Measurements from ENCODE around the gene GABRD.

The GABRD gene

GRCh38 chr1:2046953-2047748 is 28.0 kb downstream of the GABRD start:
- no peaks in the 10 kb centered on the region for H3K27me3 ChIP-seq (ENCODE audit: control insufficient read depth in 2 of 2, insufficient read depth in 2 of 2, low read length in 2 of 2)
- peak overlapping the region; percentile 32 to 67 for H3K9ac ChIP-seq (ENCODE audit: low read depth in 1 of 2, low read length in 2 of 2)

DNA sequence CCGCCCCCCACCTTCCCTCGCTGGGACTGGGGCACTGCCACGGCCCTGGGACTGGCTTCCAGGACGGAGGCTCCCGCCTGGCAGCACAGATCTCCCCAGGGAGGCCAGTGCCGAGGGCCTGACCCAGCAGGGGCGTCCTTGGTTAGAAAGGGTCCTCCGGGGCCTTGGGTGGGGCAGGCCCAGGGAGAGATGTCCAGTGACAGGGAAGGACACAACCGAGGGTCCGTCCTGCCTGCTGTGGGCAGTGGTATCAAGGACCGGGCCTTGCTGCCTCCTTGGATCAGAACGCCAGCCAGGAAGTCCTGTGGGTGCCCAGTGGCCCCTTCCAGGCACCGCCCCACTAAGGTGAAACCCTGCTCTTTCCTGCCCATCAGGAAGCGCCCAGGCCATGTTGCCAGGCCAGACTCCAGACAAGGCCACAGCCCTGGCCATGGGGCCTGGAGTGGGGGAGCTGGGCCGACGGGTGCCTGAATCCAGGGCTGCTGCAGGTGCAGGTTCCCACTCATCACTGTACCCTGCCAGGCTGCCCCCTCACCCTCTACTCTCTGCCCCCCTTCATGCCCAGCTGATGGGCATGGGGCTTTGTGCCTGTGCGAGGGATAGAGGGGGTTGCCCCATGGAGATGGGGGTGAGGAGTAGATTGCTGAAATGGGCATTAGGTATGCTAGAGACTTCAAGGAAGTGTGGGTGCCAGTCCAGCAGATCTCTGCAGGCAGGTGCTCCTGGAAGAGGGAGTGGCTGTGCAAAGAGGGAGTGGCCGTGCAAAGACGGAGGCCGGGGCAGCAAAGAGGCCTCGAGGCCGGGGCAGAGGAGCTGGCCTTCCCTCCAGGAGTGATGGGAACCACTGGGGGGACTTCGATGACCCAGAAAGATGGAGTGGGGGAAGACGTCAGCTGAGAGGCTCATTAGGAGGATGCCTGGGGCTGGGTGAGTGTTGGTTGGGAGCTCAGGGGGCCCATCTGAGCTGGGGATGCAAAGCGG is 28.9 kb downstream of the GABRD start:
- Histone ChIP-seq H3K4me1 (ENCODE audit: control insufficient read depth in 2 of 2, insufficient read depth in 2 of 2, low read length in 2 of 2) (peaks cover 39 to 57% of the 10 kb centered on the region in 2 donors), H3K4me3 (ENCODE audit: low read length in 2 of 2) (peak overlapping the region in 1 of 2 donors; percentile 11), H3K9ac (ENCODE audit: low read depth in 1 of 2, low read length in 2 of 2) (peak overlapping the region; percentile 10 to 67), H3K36me3 (ENCODE audit: control insufficient read depth in 2 of 2, insufficient read depth in 2 of 2, low read length in 2 of 2) (no peaks in the 10 kb centered on the region), H3K27ac (ENCODE audit: low read depth in 2 of 2, low read length in 2 of 2) (peak overlapping the region; percentile 69 to 90), H3K9me3 (ENCODE audit: control insufficient read depth in 2 of 2, low read length in 2 of 2) (no peaks in the 10 kb centered on the region), H3K27me3 (ENCODE audit: control insufficient read depth in 2 of 2, insufficient read depth in 2 of 2, low read length in 2 of 2) (no peaks in the 10 kb centered on the region)

More at GRCh38 chr1:2046953-2047748, 28.0 kb downstream of the GABRD start:
- Histone ChIP-seq H3K4me3 (ENCODE audit: low read length in 2 of 2) (peak overlapping the region; percentile 31 to 35), H3K27ac (ENCODE audit: low read depth in 2 of 2, low read length in 2 of 2) (peak overlapping the region; percentile 69 to 90), H3K36me3 (ENCODE audit: control insufficient read depth in 2 of 2, insufficient read depth in 2 of 2, low read length in 2 of 2) (no peaks in the 10 kb centered on the region), H3K4me1 (ENCODE audit: control insufficient read depth in 2 of 2, insufficient read depth in 2 of 2, low read length in 2 of 2) (peaks cover 39 to 57% of the 10 kb centered on the region in 2 donors), H3K9me3 (ENCODE audit: control insufficient read depth in 2 of 2, low read length in 2 of 2) (no peaks in the 10 kb centered on the region)

- no peaks in the 10 kb centered on the region for H3K27me3 ChIP-seq (ENCODE audit: control insufficient read depth in 2 of 2, insufficient read depth in 2 of 2, low read length in 2 of 2)
- no peaks in the 10 kb centered on the region for H3K9me3 ChIP-seq (ENCODE audit: control insufficient read depth in 2 of 2, low read length in 2 of 2)
- peak overlapping the region; percentile 68 to 82 for H3K9ac ChIP-seq (ENCODE audit: low read depth in 1 of 2, low read length in 2 of 2)
- no peaks in the 10 kb centered on the region for H3K36me3 ChIP-seq (ENCODE audit: control insufficient read depth in 2 of 2, insufficient read depth in 2 of 2, low read length in 2 of 2)
- H3K4me1 ChIP-seq (ENCODE audit: control insufficient read depth in 2 of 2, insufficient read depth in 2 of 2, low read length in 2 of 2), result peaks cover 35 to 47% of the 10 kb centered on the region in 2 donors
- H3K4me3 ChIP-seq (ENCODE audit: low read length in 2 of 2), result peak overlapping the region; percentile 70 to 75
- H3K27ac ChIP-seq (ENCODE audit: low read depth in 2 of 2, low read length in 2 of 2), result peak overlapping the region; percentile 82 to 86
Measured at GRCh38 chr1:2049225-2049717, 30.1 kb downstream of the GABRD start.

- no peaks in the 10 kb centered on the region for H3K36me3 ChIP-seq (ENCODE audit: control insufficient read depth in 2 of 2, insufficient read depth in 2 of 2, low read length in 2 of 2)
- H3K4me1 ChIP-seq (ENCODE audit: control insufficient read depth in 2 of 2, insufficient read depth in 2 of 2, low read length in 2 of 2), result peaks cover 33 to 44% of the 10 kb centered on the region in 2 donors
- H3K4me3 ChIP-seq (ENCODE audit: low read length in 2 of 2), result peak within 1 kb of the TSS; percentile 72 to 75
- H3K27me3 ChIP-seq (ENCODE audit: control insufficient read depth in 2 of 2, insufficient read depth in 2 of 2, low read length in 2 of 2), result no peaks in the 10 kb centered on the region
- no peaks in the 10 kb centered on the region for H3K9me3 ChIP-seq (ENCODE audit: control insufficient read depth in 2 of 2, low read length in 2 of 2)
- peak within 1 kb of the TSS; percentile 68 to 82 for H3K9ac ChIP-seq (ENCODE audit: low read depth in 1 of 2, low read length in 2 of 2)
- peak within 1 kb of the TSS; percentile 82 to 86 for H3K27ac ChIP-seq (ENCODE audit: low read depth in 2 of 2, low read length in 2 of 2)
Measured at GRCh38 chr1:2049718-2050431, 30.7 kb downstream of the GABRD start, which contains the start of gene PRKCZ. Gene PRKCZ (plus strand): TSS chr1:2050411. CDS start chr1:2050631, 220 bp downstream.

- Histone ChIP-seq H3K9ac (ENCODE audit: low read depth in 1 of 2, low read length in 2 of 2) (peak overlapping the region; percentile 41 to 76), H3K4me1 (ENCODE audit: control insufficient read depth in 2 of 2, insufficient read depth in 2 of 2, low read length in 2 of 2) (peaks cover 29 to 41% of the 10 kb centered on the region in 2 donors), H3K4me3 (ENCODE audit: low read length in 2 of 2) (peak overlapping the region; percentile 65 to 72), H3K36me3 (ENCODE audit: control insufficient read depth in 2 of 2, insufficient read depth in 2 of 2, low read length in 2 of 2) (peaks cover 2% of the 10 kb centered on the region in 2 donors), H3K27ac (ENCODE audit: low read depth in 2 of 2, low read length in 2 of 2) (peak overlapping the region; percentile 70 to 76), H3K9me3 (ENCODE audit: control insufficient read depth in 2 of 2, low read length in 2 of 2) (no peaks in the 10 kb centered on the region), H3K27me3 (ENCODE audit: control insufficient read depth in 2 of 2, insufficient read depth in 2 of 2, low read length in 2 of 2) (no peaks in the 10 kb centered on the region)
Measured at GRCh38 chr1:2050461-2050792, 31.3 kb downstream of the GABRD start.

GRCh38 chr1:2050793-2051682 is 31.9 kb downstream of the GABRD start:
- H3K4me3 ChIP-seq (ENCODE audit: low read length in 2 of 2), result peak overlapping the region; percentile 65 to 72
- no peaks in the 10 kb centered on the region for H3K9me3 ChIP-seq (ENCODE audit: control insufficient read depth in 2 of 2, low read length in 2 of 2)
- H3K27ac ChIP-seq (ENCODE audit: low read depth in 2 of 2, low read length in 2 of 2), result peak overlapping the region; percentile 70 to 76
- peaks cover 27 to 37% of the 10 kb centered on the region in 2 donors for H3K4me1 ChIP-seq (ENCODE audit: control insufficient read depth in 2 of 2, insufficient read depth in 2 of 2, low read length in 2 of 2)
- peak overlapping the region; percentile 41 to 76 for H3K9ac ChIP-seq (ENCODE audit: low read depth in 1 of 2, low read length in 2 of 2)
- peaks cover 4 to 5% of the 10 kb centered on the region in 2 donors for H3K36me3 ChIP-seq (ENCODE audit: control insufficient read depth in 2 of 2, insufficient read depth in 2 of 2, low read length in 2 of 2)
- H3K27me3 ChIP-seq (ENCODE audit: control insufficient read depth in 2 of 2, insufficient read depth in 2 of 2, low read length in 2 of 2), result no peaks in the 10 kb centered on the region

GRCh38 chr1:2052054-2052679 is 33.0 kb downstream of the GABRD start:
- Histone ChIP-seq H3K27ac (ENCODE audit: low read depth in 2 of 2, low read length in 2 of 2) (no peak overlapping the region), H3K4me1 (ENCODE audit: control insufficient read depth in 2 of 2, insufficient read depth in 2 of 2, low read length in 2 of 2) (peaks cover 21 to 26% of the 10 kb centered on the region in 2 donors), H3K4me3 (ENCODE audit: low read length in 2 of 2) (peak overlapping the region in 1 of 2 donors; percentile 72), H3K9ac (ENCODE audit: low read depth in 1 of 2, low read length in 2 of 2) (no peak overlapping the region), H3K27me3 (ENCODE audit: control insufficient read depth in 2 of 2, insufficient read depth in 2 of 2, low read length in 2 of 2) (no peaks in the 10 kb centered on the region), H3K9me3 (ENCODE audit: control insufficient read depth in 2 of 2, low read length in 2 of 2) (no peaks in the 10 kb centered on the region), H3K36me3 (ENCODE audit: control insufficient read depth in 2 of 2, insufficient read depth in 2 of 2, low read length in 2 of 2) (peaks cover 5 to 8% of the 10 kb centered on the region in 2 donors)

DNA sequence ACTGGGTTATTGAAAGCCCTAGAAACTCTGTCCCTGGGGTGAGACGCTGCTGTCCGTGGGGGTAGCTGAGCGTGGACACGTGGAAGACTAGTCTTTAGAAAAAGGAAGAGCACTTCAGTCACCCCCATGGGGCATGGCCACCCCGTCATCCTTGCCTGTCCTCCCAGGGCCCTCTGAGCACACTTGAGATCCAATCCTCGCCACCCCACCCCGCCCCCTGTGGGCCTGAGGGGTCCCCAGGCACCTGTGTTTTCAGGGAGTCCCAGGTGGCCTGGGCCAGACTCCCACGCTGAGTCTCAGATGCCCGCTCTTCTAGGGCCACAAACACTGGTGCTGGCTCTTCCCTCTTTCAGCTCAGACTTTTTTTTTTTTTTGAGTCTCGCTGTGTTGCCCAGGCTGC is 33.6 kb downstream of the GABRD start:
- Histone ChIP-seq H3K27me3 (ENCODE audit: control insufficient read depth in 2 of 2, insufficient read depth in 2 of 2, low read length in 2 of 2) (no peaks in the 10 kb centered on the region), H3K4me3 (ENCODE audit: low read length in 2 of 2) (no peak overlapping the region), H3K9me3 (ENCODE audit: control insufficient read depth in 2 of 2, low read length in 2 of 2) (no peaks in the 10 kb centered on the region), H3K4me1 (ENCODE audit: control insufficient read depth in 2 of 2, insufficient read depth in 2 of 2, low read length in 2 of 2) (peaks cover 18 to 20% of the 10 kb centered on the region in 2 donors), H3K9ac (ENCODE audit: low read depth in 1 of 2, low read length in 2 of 2) (no peak overlapping the region), H3K36me3 (ENCODE audit: control insufficient read depth in 2 of 2, insufficient read depth in 2 of 2, low read length in 2 of 2) (peaks cover 5 to 10% of the 10 kb centered on the region in 2 donors), H3K27ac (ENCODE audit: low read depth in 2 of 2, low read length in 2 of 2) (no peak overlapping the region)

Data from mucosa of rectum (tissue), 2 donors.